ENCODE results near the gene VGLL1.

VGLL1 gene

GRCh38 chrX:136541294-136541693 is 9.3 kb downstream of the VGLL1 start:
- Histone ChIP-seq H3K9me3 (no peaks in the 10 kb centered on the region), H3K36me3 (no peaks in the 10 kb centered on the region), H3K4me3 (ENCODE audit: low read depth, low read length) (no peak overlapping the region), H3K4me1 (no peaks in the 10 kb centered on the region), H3K27me3 (no peaks in the 10 kb centered on the region)
- no peak for DNase-seq
- no peak for TF ChIP-seq CTCF (IDR thresholded peaks at IDR 0.05; ENCODE audit: low read depth, low read length)

GRCh38 chrX:136542281-136542680 is 10.3 kb downstream of the VGLL1 start:
- no peak for DNase-seq
- Histone ChIP-seq H3K4me1 (no peaks in the 10 kb centered on the region), H3K4me3 (ENCODE audit: low read depth, low read length) (no peak overlapping the region), H3K27me3 (no peaks in the 10 kb centered on the region), H3K9me3 (no peaks in the 10 kb centered on the region), H3K36me3 (no peaks in the 10 kb centered on the region)
- TF ChIP-seq CTCF (IDR thresholded peaks at IDR 0.05; ENCODE audit: low read depth, low read length), result no peak

- TF ChIP-seq CTCF (IDR thresholded peaks at IDR 0.05; ENCODE audit: low read depth, low read length), result no peak
- Histone ChIP-seq H3K36me3 (no peaks in the 10 kb centered on the region), H3K4me1 (no peaks in the 10 kb centered on the region), H3K9me3 (no peaks in the 10 kb centered on the region), H3K4me3 (ENCODE audit: low read depth, low read length) (no peak overlapping the region), H3K27me3 (no peaks in the 10 kb centered on the region)
- DNase-seq, result no peak
These were observed 14.4 kb downstream of the VGLL1 start for GRCh38 chrX:136546371-136546781.

- Histone ChIP-seq H3K9me3 (no peaks in the 10 kb centered on the region), H3K36me3 (no peaks in the 10 kb centered on the region), H3K4me3 (ENCODE audit: low read depth, low read length) (no peak overlapping the region), H3K4me1 (no peaks in the 10 kb centered on the region), H3K27me3 (no peaks in the 10 kb centered on the region)
- DNase-seq, result no peak
- TF ChIP-seq CTCF (IDR thresholded peaks at IDR 0.05; ENCODE audit: low read depth, low read length), result no peak
These were observed 17.2 kb downstream of the VGLL1 start for GRCh38 chrX:136549226-136549625.

- H3K4me3 ChIP-seq (ENCODE audit: low read depth, low read length), result no peak overlapping the region
- no peaks in the 10 kb centered on the region for H3K9me3 ChIP-seq
- TF ChIP-seq CTCF (IDR thresholded peaks at IDR 0.05; ENCODE audit: low read depth, low read length), result no peak
- H3K4me1 ChIP-seq, result no peaks in the 10 kb centered on the region
- no peaks in the 10 kb centered on the region for H3K27me3 ChIP-seq
- no peak for DNase-seq
- no peaks in the 10 kb centered on the region for H3K36me3 ChIP-seq
These were observed 19.4 kb downstream of the VGLL1 start for GRCh38 chrX:136551410-136551809.

GRCh38 chrX:136555694-136556093 is 23.7 kb downstream of the VGLL1 start:
- DNase-seq, result no peak
- Histone ChIP-seq H3K36me3 (no peaks in the 10 kb centered on the region), H3K4me3 (ENCODE audit: low read depth, low read length) (no peak overlapping the region), H3K4me1 (no peaks in the 10 kb centered on the region), H3K9me3 (no peaks in the 10 kb centered on the region), H3K27me3 (no peaks in the 10 kb centered on the region)
- no peak for TF ChIP-seq CTCF (IDR thresholded peaks at IDR 0.05; ENCODE audit: low read depth, low read length)
